NCI-H1105 (cell line): Measurements from ENCODE around the gene PPIE.

ENCODE experiments used
- DNase-seq: peaks from one replicate; lab custom pipeline; 2025; lab: John Stamatoyannopoulos, UW

PPIE gene

DNA sequence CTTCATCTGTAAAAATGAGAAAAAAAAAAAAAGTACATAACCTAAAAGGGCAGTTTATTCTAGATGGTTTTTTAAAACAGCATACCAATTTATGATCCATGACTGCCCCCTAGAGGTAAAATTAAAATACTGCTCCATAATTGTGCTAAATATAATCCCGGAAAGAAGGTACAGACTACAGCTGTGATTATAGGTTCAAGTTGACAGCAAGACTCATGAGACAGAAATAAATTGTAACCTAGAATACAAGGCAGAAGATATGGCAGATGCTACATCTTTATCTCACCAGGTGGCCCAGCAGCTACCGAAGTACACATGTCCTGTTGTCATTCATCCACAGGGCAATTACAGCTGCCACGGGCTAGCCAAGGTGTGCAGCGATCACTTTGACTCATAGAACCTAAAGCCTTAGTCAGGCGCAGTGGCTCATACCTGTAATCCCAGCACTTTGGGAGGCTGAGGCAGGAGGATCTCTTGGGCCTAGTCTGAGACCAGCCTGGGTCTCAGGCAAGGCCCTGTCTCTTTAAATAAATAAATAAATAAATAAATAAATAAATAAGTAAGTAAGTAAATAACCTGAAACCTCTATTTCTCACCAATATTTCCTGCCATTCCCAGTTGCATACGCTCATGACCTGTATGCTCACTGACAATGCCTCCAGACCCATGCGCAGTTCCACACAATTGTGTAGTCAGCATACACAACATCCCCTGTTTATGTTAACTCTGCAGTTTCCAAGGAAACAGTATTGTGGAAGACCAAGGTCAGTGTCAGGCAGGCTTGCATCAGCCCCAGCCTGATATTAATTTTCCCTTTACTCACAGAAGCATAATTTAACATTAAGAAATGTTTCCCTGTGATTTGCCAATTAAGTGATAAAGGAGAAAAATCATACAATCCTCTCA is 18.3 kb upstream of the PPIE start:
- DNase-seq = peak; percentile 63

DNA sequence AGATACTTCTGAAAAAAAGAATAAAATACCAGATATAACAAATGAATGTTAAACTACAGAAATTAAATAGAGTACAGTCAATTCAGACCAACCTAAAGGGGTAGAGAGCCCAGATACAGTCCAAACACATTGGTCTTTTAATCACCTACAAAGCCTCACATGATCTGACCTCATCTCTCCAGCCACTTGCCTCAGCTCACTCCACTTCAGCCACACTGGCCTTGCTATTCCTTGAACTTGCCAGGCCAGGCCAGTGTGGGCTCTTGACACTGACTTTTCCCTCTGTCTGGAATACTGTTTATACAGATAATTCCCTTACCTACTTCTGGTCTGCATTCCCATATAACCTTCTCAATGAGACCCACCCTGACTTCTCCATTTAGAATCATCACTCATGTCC is 17.0 kb upstream of the PPIE start:
- no peak for DNase-seq

DNA sequence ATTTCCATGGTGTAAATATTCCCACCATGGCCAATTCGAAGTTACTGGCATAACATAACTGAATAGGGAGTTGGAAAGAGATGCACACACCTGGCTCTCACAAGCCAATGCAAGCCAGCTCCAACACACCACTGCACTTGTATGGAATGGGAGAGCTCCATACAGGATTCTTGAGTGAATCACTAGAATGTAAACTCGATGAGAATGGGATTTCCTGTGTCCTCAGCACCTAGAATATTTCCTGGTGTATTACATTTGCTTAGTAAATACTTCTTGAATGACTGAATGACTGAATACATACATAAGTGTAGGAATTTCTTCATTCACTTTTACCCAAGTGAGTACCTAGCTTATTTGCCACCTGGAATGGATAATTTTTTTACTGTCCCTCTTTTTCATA is 16.2 kb upstream of the PPIE start:
- no peak for DNase-seq

DNA sequence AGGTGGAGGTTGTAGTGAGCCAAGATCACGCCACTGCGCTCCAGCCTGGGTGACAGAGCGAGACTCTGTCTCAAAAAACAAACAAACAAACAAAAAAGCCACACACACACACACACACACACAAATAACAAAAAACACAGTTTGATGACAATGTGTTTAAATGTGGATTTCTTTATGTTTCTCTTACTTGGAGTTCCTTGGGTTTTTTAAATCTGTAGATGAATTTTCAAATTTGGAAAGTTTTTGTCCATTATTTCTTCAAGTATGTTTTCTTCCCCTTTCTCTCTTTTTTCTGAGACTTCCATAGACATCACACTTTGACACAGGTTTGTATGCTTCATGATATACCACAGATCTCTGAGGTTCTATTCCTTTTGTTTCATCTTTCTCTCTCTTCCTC is 12.1 kb upstream of the PPIE start:
- no peak for DNase-seq

DNA sequence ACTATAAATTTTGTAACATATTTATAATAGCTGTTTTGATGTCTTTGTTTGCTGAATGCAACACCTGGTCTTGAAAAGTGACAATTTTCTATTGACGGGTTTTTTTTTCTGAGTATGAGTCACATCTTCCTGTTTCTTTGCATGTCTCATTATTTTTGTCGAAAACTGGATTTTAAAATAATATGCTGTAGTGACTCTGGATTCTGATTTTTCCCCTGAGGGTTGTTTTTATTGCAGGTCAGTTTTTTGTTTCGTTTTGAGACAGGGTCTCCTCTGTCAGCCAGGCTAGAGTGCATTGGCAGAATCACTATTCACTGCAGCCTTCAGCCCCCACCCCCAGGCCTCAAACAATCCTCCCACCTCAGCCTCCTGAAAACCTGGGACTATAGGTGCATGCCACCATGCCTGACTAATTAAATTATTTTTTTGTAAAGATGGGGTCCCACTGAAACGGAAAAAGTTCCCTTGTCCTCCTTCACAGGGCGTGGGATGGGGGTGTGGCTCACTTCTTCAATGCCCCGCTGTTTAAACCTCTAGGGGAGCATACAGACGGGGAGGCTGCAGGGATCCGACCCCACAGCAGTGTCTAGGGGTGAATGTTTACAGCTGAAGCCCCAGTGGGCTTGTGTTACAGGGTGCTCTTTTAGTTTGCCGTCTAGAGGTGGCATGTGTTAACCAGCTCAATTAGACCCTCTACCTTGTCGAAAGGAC is 11.3 kb upstream of the PPIE start:
- no peak for DNase-seq

DNA sequence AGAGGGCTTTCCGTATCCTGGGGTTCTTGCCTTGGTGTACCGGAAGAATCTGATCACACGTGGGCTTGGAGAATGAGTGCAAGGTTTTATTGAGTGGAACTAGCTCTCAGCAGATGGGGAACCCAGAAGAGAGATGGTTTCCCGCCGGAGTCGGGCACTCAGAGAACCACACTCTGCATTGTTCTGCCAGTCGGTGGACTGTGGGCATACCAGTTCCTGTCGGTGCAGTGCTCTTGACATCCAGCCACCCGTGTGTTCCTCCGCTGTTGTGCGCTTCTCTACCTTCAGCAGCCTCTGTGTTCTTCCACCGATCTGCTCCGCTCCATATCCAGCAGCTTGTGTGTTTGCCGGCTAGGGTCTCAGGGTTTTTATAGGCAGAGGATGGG is 10.8 kb upstream of the PPIE start:
- no peak for DNase-seq

GRCh38 chr1:39729030-39729429 is 9.7 kb upstream of the PPIE start:
- DNase-seq = no peak

DNA sequence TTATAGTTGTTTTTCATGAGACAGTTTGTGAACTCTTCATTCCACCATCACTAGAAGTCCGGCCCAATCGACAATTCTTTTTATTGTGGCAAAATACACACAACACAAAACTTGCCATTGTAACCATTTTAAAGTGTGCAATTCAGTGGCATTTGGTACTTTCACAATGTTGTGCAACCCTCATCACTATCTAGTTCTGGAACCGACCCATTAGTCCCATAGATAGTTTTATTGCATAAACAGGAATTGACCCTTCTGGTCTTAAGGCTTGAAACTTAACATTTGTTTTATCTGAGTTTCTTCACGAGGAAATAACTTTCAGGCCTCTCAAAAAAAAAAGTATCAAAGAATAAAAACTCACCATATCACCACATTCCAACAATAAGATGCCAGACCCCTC is 8.8 kb upstream of the PPIE start:
- no peak for DNase-seq

- no peak for DNase-seq
These were observed 6.0 kb upstream of the PPIE start for GRCh38 chr1:39732730-39733129.

GRCh38 chr1:39733161-39733560 is 5.5 kb upstream of the PPIE start:
- DNase-seq = no peak

- DNase-seq = no peak
These were observed 3.0 kb upstream of the PPIE start for GRCh38 chr1:39735731-39736130.

DNA sequence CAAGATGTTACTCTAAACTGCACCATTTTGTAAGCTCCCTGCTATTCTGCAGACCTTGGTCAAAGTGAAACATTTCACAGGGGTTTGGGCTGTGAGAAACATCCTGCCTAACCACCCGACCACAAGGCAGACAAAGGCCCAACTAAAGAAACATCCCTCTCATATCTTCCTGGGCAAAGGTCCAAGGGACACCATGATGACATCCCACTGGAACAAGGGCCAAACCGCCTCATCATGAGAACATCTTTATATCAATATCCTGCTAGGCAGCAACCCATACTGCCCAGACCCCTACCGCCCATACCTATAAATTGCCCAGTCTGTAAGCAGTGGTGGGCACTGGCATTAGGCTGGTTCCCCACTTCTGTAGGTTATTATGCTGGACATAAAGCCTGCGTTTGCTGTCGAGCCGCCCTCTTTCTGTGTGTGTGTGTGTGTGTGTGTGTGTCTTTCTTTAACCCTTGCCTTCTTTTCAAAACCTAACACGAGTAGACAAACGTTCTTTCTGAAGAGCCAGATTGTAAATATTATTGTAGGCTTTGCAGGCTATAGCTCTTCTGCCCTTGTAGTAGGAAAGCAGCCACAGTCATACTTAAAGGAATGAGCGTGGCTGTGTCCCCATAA is 1.0 kb upstream of the PPIE start:
- DNase-seq = no peak

DNA sequence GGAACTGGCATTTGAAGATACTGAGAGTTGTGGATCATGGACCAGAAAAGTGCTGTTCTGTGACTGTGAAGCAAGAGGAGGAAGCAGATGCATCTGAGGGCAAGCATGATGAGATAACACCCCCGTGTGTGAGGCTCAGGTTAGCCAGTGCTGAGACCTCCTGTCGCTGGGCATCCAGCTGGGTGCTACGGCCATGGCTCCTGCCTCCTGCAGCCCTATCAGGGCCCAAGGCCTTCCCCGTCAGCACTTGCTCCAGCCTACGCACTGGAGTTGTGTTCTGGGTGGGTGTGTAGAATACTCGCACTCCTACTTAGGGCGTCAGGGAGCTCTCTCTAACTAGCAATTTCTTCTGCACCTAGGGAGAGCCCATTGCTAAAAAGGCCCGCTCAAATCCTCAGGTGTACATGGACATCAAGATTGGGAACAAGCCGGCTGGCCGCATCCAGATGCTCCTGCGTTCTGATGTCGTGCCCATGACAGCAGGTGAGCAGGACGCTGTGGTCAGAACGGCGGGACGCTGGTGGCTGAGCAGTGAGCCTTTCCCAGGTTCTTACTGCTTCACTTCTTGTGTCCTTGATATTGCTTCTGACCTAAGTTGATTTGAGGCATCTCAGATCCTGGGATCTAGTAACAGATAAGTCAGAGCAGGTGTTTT is 6.5 kb downstream of the PPIE start:
- DNase-seq = no peak

- DNase-seq = no peak
These were observed 12.9 kb downstream of the PPIE start for GRCh38 chr1:39751595-39751994.

DNA sequence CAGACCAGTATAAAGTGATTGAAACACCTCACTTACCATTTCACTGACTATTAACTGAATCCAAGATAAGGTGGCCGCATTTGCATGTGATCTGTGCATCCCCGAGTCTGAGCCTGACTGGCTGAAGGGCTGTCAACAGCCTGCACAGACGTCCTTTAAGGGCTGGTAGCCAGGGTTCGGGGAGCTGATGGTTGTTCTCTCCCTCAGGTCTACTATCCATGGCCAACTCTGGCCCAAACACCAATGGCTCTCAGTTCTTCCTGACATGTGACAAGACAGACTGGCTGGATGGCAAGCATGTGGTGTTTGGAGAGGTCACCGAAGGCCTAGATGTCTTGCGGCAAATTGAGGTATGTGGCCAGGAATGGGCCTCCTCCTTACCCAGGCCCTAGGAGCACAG is 14.0 kb downstream of the PPIE start:
- DNase-seq = no peak

DNA sequence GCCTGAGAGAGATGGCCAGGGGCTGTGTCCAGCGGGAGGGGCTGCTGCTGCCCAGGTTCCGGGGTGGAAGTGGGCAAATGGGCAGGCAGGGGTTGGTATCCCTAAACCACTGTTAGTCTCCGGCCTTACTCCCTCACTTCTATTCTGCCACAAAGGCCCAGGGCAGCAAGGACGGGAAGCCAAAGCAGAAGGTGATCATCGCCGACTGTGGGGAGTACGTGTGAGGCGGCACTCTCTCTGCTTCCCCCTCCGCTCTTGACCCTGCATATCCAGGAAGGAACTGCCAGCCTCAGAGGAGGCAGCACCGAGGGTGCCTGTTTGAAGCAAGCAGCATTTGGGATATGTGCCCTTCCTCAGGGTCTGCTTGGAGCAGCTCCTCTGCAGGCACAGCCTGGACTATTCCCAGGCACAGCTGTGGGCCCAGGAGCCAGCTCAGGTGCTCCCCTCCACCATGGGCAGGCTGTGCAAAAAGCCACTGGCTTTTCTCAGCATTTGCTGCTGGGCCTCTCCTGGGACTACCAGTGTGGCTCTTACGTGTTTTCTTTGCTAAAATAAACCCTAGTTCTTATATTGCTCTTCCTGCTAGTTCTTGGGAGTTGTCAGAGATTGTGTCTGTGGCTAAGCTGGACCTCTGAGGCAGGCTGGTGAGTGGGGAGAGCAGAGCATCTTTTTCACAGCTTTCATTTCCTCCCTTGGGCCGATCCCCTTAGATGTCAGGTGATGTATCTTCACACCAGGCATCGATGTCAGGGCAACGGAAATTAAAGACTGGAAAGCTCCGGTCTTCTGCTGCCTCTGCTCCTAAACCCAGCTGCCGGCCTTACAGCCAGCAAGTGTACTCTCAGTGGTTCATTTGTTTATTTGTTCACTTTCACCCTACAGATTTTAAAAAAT is 14.7 kb downstream of the PPIE start:
- no peak for DNase-seq

- no peak for DNase-seq
These were observed 15.4 kb downstream of the PPIE start for GRCh38 chr1:39754026-39754570.

GRCh38 chr1:39754906-39755504 is 16.3 kb downstream of the PPIE start:
- no peak for DNase-seq

DNA sequence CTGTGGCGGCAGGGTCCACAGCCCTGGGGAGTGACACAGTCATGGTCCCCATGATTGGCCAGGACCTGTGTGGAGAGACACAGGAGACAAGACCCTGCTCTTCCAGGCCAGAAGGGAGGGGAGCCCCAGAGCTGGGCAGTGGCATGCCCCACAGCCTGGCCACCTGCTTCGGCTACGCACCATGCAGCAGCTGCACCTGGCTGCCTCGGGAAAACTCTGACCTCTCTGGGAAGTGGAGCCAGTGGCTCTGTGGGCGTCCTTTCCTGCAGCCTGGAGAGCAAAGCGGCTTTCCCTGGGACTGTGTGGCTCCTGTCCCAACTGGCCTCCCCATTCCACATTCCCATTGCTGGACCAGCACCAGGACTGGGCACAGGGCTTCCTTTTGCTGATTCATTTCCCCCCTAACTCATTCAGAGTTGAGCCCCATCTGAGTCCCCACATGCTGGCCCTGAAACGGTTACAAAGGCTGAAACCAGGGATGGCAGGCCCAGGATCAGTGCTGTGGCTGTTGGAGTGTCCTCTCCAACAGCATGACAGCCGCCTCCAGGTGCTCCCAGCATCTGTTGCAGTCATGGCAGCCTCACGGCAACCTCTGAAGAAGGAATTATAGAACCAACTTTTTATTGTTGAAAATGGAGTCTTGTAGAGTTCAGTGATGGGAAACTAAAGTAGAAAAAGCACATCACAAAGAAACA is 17.4 kb downstream of the PPIE start:
- no peak for DNase-seq

GRCh38 chr1:39757501-39757900 is 18.8 kb downstream of the PPIE start:
- DNase-seq = no peak
